Bronchial epithelial cell (primary cell): ENCODE data around the gene JAG1. TPM values are rescaled to one million over a fixed set of nuclear protein-coding genes. Genes with fewer than 3 reads are reported as not detected.

Source experiments
- DNase-seq: peaks from one replicate; pipeline ENCODE4 v3.0.0-alpha.2; 2010; ENCODE audit warnings: low read depth
- FAIRE-seq: peaks from 2 replicates; lab custom pipeline; 2011; peaks lifted over from hg19 to GRCh38; lab: Jason Lieb, UNC
- H3K27me3 ChIP-seq: 2 replicates; pipeline ENCODE4 v1.5.1; 2011; ENCODE audit warnings: low read length; ENCODE audit not compliant: control insufficient read depth, insufficient read depth
- H3K36me3 ChIP-seq: 2 replicates; pipeline ENCODE4 v1.5.1; 2011; ENCODE audit warnings: low read length; ENCODE audit not compliant: control insufficient read depth, insufficient read depth
- H3K4me3 ChIP-seq: 2 replicates; pipeline ENCODE4 v1.5.1; 2011; ENCODE audit warnings: mild to moderate bottlenecking, low read depth, low read length, control low read depth
- CTCF ChIP-seq: IDR thresholded peaks from 2 replicates; pipeline ENCODE4 v1.5.1; 2011; ENCODE audit warnings: mild to moderate bottlenecking, moderate library complexity, low read length, control low read depth, inconsistent platforms; ENCODE audit not compliant: insufficient read depth, severe bottlenecking
- total RNA-seq: library from RNA; depleted of rRNA; stranded (reverse); fragments of >200 nt; gene quantifications from 2 replicates; pipeline ENCODE4 v1.2.1, GENCODE V29; 2014

Gene JAG1
- total RNA-seq, 1 donor from 2014 or later, result 310 TPM

- no peak for DNase-seq
- no peak for TF ChIP-seq CTCF
- Histone ChIP-seq H3K27me3 (no peaks in the 10 kb centered on the region), H3K4me3 (no peak overlapping the region), H3K36me3 (peaks cover 43% of the 10 kb centered on the region)
- peak; percentile 55 for FAIRE-seq
Observed at GRCh38 chr20:10657453-10657852, 16.3 kb downstream of the JAG1 start.

GRCh38 chr20:10655720-10656669 lies 17.8 kb downstream of the JAG1 start:
- Histone ChIP-seq H3K36me3 (peaks cover 42% of the 10 kb centered on the region), H3K4me3 (no peak overlapping the region), H3K27me3 (no peaks in the 10 kb centered on the region)
- TF ChIP-seq CTCF, result no peak
- FAIRE-seq (no peak), DNase-seq (no peak)

- FAIRE-seq, result no peak
- Histone ChIP-seq H3K27me3 (no peaks in the 10 kb centered on the region), H3K4me3 (no peak overlapping the region), H3K36me3 (peaks cover 45% of the 10 kb centered on the region)
- no peak for TF ChIP-seq CTCF
- DNase-seq, result peak; percentile 92
Observed at GRCh38 chr20:10654630-10655029, 19.2 kb downstream of the JAG1 start.

- no peak overlapping the region for H3K4me3 ChIP-seq
Observed at GRCh38 chr20:10654250-10654610, 19.6 kb downstream of the JAG1 start.

GRCh38 chr20:10653599-10654249 lies 20.1 kb downstream of the JAG1 start:
- FAIRE-seq, result no peak
- H3K27me3 ChIP-seq, result no peaks in the 10 kb centered on the region
- H3K36me3 ChIP-seq, result peaks cover 47% of the 10 kb centered on the region
- DNase-seq, result no peak
- H3K4me3 ChIP-seq, result no peak overlapping the region
- TF ChIP-seq CTCF, result no peak

More at GRCh38 chr20:10654250-10654610, 19.6 kb downstream of the JAG1 start:
- DNase-seq (no peak), FAIRE-seq (no peak)
- no peaks in the 10 kb centered on the region for H3K27me3 ChIP-seq
- TF ChIP-seq CTCF, result no peak
- H3K36me3 ChIP-seq, result peaks cover 46% of the 10 kb centered on the region
